ENCODE data around the gene F5. TPM values are rescaled to one million over a fixed set of nuclear protein-coding genes. Genes with fewer than 3 reads are reported as not detected.

The F5 gene
- total and polyA plus RNA-seq, 9 of the 15 experiments (the other 6 are each of a cell fraction or from before 2014, with no cell fraction given): 0.03 to 0.13 TPM; not detected in 7

GRCh38 chr1:169508432-169509338 lies 77.6 kb downstream of the F5 start (continued):
- peak; percentile 78 for TF ChIP-seq CBFA2T3 (IDR thresholded peaks at IDR 0.05)
- peak; percentile 83 for TF ChIP-seq TCF3 (CRISPR knock-in tag; IDR thresholded peaks at IDR 0.05)
- peak in 1 of 2 experiments; percentile 25 for TF ChIP-seq NCOA2 (IDR thresholded peaks at IDR 0.05; ENCODE audit: partially characterized antibody in 2 of 2)
- peak; percentile 62 for TF ChIP-seq ZNF239 (CRISPR knock-in tag; IDR thresholded peaks at IDR 0.05)
- 0 out of 4 replicates have a peak, but pooled peaks of 1 of the 2 experiments have one; percentile 51 for TF ChIP-seq ZNF639 (CRISPR knock-in tag; conservative IDR thresholded peaks at IDR 0.05 in 1 of 2, IDR thresholded peaks at IDR 0.05 in 1 of 2)
- TF ChIP-seq TAL1 (IDR thresholded peaks at IDR 0.05): peak; percentile 65
- TF ChIP-seq NFXL1 (CRISPR knock-in tag; IDR thresholded peaks at IDR 0.05): no peak
- TF ChIP-seq PHF8 (IDR thresholded peaks at IDR 0.05; ENCODE audit: borderline replicate concordance, low read length): peak; percentile 28; the same call in 1 of the 2 replicates
- peak; percentile 44; the same call in 1 of the 2 replicates for TF ChIP-seq CBFA2T2 (conservative IDR thresholded peaks at IDR 0.05)
- TF ChIP-seq, protein P1, sequence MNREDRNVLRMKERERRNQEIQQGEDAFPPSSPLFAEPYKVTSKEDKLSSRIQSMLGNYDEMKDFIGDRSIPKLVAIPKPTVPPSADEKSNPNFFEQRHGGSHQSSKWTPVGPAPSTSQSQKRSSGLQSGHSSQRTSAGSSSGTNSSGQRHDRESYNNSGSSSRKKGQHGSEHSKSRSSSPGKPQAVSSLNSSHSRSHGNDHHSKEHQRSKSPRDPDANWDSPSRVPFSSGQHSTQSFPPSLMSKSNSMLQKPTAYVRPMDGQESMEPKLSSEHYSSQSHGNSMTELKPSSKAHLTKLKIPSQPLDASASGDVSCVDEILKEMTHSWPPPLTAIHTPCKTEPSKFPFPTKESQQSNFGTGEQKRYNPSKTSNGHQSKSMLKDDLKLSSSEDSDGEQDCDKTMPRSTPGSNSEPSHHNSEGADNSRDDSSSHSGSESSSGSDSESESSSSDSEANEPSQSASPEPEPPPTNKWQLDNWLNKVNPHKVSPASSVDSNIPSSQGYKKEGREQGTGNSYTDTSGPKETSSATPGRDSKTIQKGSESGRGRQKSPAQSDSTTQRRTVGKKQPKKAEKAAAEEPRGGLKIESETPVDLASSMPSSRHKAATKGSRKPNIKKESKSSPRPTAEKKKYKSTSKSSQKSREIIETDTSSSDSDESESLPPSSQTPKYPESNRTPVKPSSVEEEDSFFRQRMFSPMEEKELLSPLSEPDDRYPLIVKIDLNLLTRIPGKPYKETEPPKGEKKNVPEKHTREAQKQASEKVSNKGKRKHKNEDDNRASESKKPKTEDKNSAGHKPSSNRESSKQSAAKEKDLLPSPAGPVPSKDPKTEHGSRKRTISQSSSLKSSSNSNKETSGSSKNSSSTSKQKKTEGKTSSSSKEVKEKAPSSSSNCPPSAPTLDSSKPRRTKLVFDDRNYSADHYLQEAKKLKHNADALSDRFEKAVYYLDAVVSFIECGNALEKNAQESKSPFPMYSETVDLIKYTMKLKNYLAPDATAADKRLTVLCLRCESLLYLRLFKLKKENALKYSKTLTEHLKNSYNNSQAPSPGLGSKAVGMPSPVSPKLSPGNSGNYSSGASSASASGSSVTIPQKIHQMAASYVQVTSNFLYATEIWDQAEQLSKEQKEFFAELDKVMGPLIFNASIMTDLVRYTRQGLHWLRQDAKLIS (CRISPR knock-in tag; IDR thresholded peaks at IDR 0.05): no peak
- peak; percentile 41 for TF ChIP-seq EP400 (IDR thresholded peaks at IDR 0.05)
- TF ChIP-seq ARID1B (IDR thresholded peaks at IDR 0.05): peak; percentile 83
- peak; percentile 55 for TF ChIP-seq KDM5B (IDR thresholded peaks at IDR 0.05; ENCODE audit: insufficient replicate concordance, low read depth, low read length)
- TF ChIP-seq NBN (IDR thresholded peaks at IDR 0.05; ENCODE audit: low read depth): peak; percentile 60; the same call in 1 of the 2 replicates
- peak; percentile 90 for TF ChIP-seq ETV1 (tag; conservative IDR thresholded peaks at IDR 0.05; ENCODE audit: low read depth)
- TF ChIP-seq AFF1 (IDR thresholded peaks at IDR 0.05; ENCODE audit: low read depth in 1 of 2, partially characterized antibody in 2 of 2): peak in 1 of 2 experiments; percentile 67
- peak; percentile 84 for TF ChIP-seq LEF1 (IDR thresholded peaks at IDR 0.05)
- peak; percentile 60 for TF ChIP-seq ELF1 (tag; IDR thresholded peaks at IDR 0.05)
